GM19452 (cell line): ENCODE results near the gene ASCC1.
"Not testable (repeated sequence)": the region's sequence is repeated elsewhere in the genome, so short reads cannot be mapped to it uniquely, and the experiment has no call there.

ENCODE experiments used
- ATAC-seq: cut with Tn5 transposase; IDR thresholded peaks from one replicate; pipeline ENCODE4 v1.9.1; 2021; ENCODE audit not compliant: unreplicated experiment

ASCC1 gene

GRCh38 chr10:72133517-72133916 is 82.6 kb downstream of the ASCC1 start:
- ATAC-seq: peak; percentile 79

- no peak for ATAC-seq
Measured at GRCh38 chr10:72132854-72133253, 83.2 kb downstream of the ASCC1 start.

GRCh38 chr10:72127571-72127970 is 88.5 kb downstream of the ASCC1 start:
- no peak for ATAC-seq

GRCh38 chr10:72126872-72127232 is 89.2 kb downstream of the ASCC1 start:
- no peak for ATAC-seq

- no peak for ATAC-seq
Measured at GRCh38 chr10:72126184-72126871, 89.7 kb downstream of the ASCC1 start.

GRCh38 chr10:72124989-72125388 is 91.1 kb downstream of the ASCC1 start:
- no peak for ATAC-seq

GRCh38 chr10:72124381-72124780 is 91.7 kb downstream of the ASCC1 start:
- no peak for ATAC-seq

- no peak for ATAC-seq
Measured at GRCh38 chr10:72123616-72124015, 92.5 kb downstream of the ASCC1 start.

GRCh38 chr10:72122221-72122620 is 93.9 kb downstream of the ASCC1 start:
- ATAC-seq: no peak

- no peak for ATAC-seq
Measured at GRCh38 chr10:72121389-72121788, 94.7 kb downstream of the ASCC1 start.

- no peak for ATAC-seq
Measured at GRCh38 chr10:72116372-72116771, 99.7 kb downstream of the ASCC1 start.

GRCh38 chr10:72114706-72115450 is 101.2 kb downstream of the ASCC1 start:
- ATAC-seq: no peak

GRCh38 chr10:72110673-72111401 is 105.2 kb downstream of the ASCC1 start:
- no peak for ATAC-seq

- no peak for ATAC-seq
Measured at GRCh38 chr10:72109636-72110157, 106.4 kb downstream of the ASCC1 start.

- no peak for ATAC-seq
Measured at GRCh38 chr10:72108830-72109635, 107.0 kb downstream of the ASCC1 start.

- ATAC-seq: not testable (repeated sequence)
Measured at GRCh38 chr10:72108004-72108370, 108.1 kb downstream of the ASCC1 start.

GRCh38 chr10:72107325-72108003 is 108.6 kb downstream of the ASCC1 start:
- ATAC-seq: no peak

GRCh38 chr10:72106896-72107295 is 109.2 kb downstream of the ASCC1 start:
- ATAC-seq: no peak

- ATAC-seq: no peak
Measured at GRCh38 chr10:72106154-72106849, 109.8 kb downstream of the ASCC1 start.

GRCh38 chr10:72105710-72106109 is 110.4 kb downstream of the ASCC1 start:
- no peak for ATAC-seq
